NCI-H345 (cell line): ENCODE measurements around the gene TPRN.
A peak's percentile ranks its signal among the peaks of the same experiment; 100 is the strongest.

Source experiments
- DNase-seq: peaks from one replicate; lab custom pipeline; 2025; lab: John Stamatoyannopoulos, UW

TPRN gene

GRCh38 chr9:137172901-137173795 is 27.4 kb downstream of the TPRN start:
- DNase-seq: no peak

- DNase-seq: no peak
Measured at GRCh38 chr9:137171149-137171900, 29.2 kb downstream of the TPRN start.

GRCh38 chr9:137170486-137171148 is 29.9 kb downstream of the TPRN start:
- DNase-seq: no peak

DNA sequence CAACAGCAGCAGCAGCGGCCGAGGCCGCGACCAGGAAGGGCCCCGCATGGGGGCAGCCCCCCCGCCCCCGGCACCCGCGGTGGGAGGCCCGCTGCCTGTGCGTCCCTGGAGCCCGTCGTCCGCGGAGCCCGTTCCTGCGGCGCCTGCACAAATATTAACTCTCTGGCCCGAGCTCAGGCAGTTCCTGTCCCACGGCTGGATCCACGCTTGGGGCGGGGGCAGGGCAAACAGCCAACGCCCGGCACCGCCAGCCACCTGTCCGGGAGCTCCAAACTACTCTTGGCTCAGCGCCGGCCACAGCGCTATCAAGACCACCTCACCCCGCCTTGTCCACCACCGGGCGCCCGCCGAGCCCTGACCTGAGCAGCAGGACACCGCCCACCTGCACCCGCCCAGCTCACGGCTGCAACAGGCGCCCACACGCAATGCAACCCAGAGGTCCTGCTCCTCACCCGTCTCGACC is 30.6 kb downstream of the TPRN start, which contains the start of gene LRRC26:
LRRC26 (minus strand) TSS at position 156 of the 463 bp plus-strand sequence; CDS start at position 48, 108 bp downstream.
- DNase-seq: no peak

- peak; percentile 85 for DNase-seq
Measured at GRCh38 chr9:137168904-137169856, 31.4 kb downstream of the TPRN start.

DNA sequence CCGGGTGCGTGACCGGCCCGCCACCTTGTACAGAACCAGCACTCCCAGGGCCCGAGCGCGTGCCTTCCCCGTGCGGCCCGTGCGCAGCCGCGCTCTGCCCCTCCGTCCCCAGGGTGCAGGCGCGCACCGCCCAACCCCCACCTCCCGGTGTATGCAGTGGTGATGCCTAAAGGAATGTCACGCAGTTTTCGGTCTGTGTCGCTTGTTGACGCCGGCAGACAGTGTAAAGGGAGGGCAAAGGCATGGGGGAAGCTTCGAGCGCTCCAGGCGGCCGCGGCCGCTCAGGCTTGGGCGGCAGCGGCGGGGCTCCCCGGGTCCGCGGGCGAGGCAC is 32.0 kb downstream of the TPRN start:
- DNase-seq: peak; percentile 44

DNA sequence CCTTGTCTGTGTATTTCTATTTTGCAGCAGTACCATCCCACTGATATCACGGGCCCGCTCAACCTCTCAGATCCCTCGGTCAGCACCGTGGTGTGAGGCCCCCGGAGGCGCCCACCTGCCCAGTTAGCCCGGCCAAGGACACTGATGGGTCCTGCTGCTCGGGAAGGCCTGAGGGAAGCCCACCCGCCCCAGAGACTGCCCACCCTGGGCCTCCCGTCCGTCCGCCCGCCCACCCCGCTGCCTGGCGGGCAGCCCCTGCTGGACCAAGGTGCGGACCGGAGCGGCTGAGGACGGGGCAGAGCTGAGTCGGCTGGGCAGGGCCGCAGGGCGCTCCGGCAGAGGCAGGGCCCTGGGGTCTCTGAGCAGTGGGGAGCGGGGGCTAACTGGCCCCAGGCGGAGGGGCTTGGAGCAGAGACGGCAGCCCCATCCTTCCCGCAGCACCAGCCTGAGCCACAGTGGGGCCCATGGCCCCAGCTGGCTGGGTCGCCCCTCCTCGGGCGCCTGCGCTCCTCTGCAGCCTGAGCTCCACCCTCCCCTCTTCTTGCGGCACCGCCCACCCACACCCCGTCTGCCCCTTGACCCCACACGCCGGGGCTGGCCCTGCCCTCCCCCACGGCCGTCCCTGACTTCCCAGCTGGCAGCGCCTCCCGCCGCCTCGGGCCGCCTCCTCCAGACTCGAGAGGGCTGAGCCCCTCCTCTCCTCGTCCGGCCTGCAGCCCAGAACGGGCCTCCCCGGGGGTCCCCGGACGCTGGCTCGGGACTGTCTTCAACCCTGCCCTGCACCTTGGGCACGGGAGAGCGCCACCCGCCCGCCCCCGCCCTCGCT is 32.6 kb downstream of the TPRN start:
- peak; percentile 51 for DNase-seq

DNA sequence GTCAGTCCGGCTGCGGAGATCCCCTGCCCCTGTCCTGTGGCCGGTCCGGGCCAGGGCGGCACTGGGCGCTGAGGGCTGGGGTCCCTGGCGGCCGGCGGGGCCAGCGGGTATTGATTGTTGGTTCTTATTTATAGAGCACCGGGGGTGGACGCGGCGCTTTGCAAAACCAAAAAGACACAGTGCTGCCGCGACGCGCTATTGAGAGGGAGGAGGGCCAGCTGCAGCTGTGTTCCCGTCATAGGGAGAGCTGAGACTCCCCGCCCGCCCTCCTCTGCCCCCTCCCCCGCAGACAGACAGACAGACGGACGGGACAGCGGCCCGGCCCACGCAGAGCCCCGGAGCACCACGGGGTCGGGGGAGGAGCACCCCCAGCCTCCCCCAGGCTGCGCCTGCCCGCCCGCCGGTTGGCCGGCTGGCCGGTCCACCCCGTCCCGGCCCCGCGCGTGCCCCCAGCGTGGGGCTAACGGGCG is 33.2 kb downstream of the TPRN start:
- peak; percentile 17 for DNase-seq

- no peak for DNase-seq
Measured at GRCh38 chr9:137166380-137167229, 33.9 kb downstream of the TPRN start.

DNA sequence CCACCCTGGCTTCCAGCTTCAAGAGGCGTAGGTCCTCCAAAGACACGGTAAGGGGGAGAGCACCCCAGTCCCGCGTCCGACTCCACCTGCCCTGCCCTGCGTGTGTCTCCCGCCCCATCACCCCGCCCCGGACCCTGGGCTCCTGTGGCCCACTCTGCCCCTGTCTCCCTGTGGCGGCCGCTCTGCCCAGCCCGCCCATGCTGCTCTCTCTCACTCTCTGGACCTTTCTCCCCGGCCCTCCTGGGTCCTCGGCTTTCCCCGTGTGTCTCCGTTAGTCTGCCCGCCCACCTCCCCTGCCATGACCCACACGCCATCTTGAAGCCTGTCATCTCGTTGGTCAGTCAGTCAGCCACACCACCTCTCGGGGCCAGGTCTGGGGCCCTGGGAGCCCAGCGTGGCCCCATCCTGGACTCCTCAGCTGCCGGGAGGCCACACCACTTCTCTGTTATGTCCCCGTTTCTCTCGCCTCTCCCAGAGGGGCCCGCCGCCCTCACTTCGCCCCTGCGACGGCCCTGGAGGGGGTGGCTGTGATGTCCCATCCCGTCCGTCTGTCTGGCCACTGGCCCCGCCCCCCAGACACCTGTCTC is 35.2 kb downstream of the TPRN start:
- no peak for DNase-seq

DNA sequence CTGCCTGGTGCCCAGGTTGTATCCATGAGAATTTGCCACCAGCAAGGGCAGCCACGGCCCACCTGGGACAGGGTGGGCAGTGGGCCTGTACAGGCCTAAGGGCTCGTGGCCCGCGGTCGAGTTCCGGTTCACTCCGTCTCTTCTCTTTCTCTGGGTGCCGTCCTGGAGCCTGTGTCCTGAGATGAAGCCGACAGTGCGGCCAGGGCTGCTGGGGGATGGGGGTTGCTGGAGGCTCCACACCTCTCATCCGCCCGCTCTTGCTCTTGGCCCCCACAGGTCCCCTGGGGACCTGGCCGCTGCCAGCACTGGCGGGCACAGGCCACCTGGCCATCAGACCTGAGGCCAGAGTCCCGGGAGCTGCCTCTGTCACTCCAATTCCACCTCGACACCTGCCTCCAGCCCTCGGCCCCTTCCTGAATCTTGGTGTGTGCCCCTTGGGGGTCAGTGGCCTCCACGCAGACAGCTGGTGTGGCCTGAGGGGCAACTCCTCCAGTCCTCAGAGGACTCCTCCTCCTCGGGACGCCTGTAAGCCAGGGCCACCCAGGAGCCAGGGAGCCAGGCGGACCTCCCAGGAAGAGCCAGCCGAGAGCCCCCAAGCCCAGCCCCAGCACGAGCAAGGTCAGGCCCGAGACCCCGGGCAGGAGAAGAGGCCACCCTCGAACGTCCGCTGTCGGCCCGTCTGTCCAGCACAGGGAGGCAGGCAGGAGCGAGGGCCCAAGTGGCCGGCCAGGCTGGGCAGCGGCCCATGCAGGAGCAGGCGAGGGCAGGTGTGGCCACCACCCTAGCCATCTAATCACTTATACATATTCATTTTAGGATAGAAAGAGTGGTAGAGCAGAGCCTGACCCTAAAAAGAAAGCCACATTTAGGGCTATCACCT is 35.9 kb downstream of the TPRN start:
- DNase-seq: no peak

DNA sequence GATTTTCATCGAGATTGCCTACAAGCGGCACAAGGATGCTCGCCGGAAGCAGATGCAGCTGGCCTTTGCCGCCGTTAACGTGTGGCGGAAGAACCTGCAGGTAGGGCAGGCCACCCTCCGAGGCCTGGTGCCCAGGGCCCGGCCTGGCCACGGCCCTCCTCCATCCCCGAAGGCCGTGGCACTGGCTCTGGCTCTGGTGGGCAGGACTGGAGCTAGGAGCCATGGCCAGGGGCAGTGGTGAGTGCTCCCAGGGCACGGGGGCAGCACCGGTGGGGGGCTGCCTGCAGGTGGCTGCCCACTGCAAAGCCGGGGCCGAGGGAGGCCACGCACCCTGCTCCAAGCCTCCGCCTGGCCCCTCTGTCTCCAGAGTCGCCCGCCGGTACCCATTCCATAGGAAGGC is 36.7 kb downstream of the TPRN start:
- DNase-seq: no peak

- DNase-seq: no peak
Measured at GRCh38 chr9:137163365-137163715, 37.2 kb downstream of the TPRN start.

DNA sequence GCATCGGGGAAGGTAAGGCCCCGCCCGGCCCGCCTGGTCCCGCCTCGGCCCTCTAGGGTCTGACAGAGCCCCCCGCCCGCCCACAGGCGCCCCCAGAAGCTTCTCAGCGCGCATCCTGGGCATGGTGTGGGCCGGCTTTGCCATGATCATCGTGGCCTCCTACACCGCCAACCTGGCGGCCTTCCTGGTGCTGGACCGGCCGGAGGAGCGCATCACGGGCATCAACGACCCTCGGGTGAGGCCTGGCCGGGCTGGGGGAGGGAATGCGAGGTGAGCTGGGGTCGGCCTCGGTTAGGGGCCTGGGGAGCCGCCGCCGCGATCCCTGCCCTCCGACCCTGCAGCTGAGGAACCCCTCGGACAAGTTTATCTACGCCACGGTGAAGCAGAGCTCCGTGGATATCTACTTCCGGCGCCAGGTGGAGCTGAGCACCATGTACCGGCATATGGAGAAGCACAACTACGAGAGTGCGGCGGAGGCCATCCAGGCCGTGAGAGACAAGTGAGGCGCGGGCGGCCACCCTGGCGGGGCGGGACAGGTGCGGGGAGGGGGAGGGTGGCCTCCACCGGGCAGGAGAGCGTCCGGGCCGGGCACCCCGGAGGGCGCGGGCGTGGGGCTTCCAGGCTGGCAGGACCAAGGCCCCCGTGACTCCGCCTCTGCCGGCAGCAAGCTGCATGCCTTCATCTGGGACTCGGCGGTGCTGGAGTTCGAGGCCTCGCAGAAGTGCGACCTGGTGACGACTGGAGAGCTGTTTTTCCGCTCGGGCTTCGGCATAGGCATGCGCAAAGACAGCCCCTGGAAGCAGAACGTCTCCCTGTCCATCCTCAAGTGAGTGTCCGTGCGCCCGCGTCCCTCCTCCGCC is 37.8 kb downstream of the TPRN start:
- DNase-seq: no peak

GRCh38 chr9:137161558-137162486 is 38.7 kb downstream of the TPRN start:
- DNase-seq: no peak
